GM23338 (cell line): ENCODE data around the gene RINL. TPM values are rescaled to one million over a fixed set of nuclear protein-coding genes. Genes with fewer than 3 reads are reported as not detected.
"Not testable (repeated sequence)": the region's sequence is repeated elsewhere in the genome, so short reads cannot be mapped to it uniquely, and the experiment has no call there.

Experiments used
- ATAC-seq: fragments of 200-7000 bp; cut with Tn5 transposase; 3 replicates; pipeline ENCODE4 v1.9.1; 2020
- DNase-seq: peaks from one replicate; pipeline ENCODE4 v3.0.0-alpha.2; 2015; ENCODE audit warnings: low spot score
- H2AFZ ChIP-seq: fragments of 200-600 bp; sonication (generic); 2 replicates; pipeline ENCODE4 v1.8.0; 2016; ENCODE audit warnings: antibody characterized with exemption, mild to moderate bottlenecking, moderate library complexity
- H3F3A ChIP-seq: fragments of 200-600 bp; sonication (generic); replicated peaks from 2 replicates; pipeline ENCODE4 v1.8.0; 2017; ENCODE audit warnings: antibody characterized with exemption, mixed run types, low read depth
- H3K27ac ChIP-seq: fragments of 200-600 bp; sonication (generic); 2 replicates; pipeline ENCODE4 v1.6.1; 2016; ENCODE audit warnings: low read depth
- H3K27me3 ChIP-seq: fragments of 200-600 bp; sonication (generic); 2 replicates; pipeline ENCODE4 v1.8.0; 2016; ENCODE audit warnings: mild to moderate bottlenecking, mixed run types, moderate library complexity; ENCODE audit not compliant: insufficient read depth
- H3K36me3 ChIP-seq: fragments of 200-600 bp; sonication (generic); 2 replicates; pipeline ENCODE4 v1.8.0; 2016; ENCODE audit warnings: mild to moderate bottlenecking; ENCODE audit not compliant: insufficient read depth
- H3K4me1 ChIP-seq: fragments of 200-600 bp; sonication (generic); 2 replicates; pipeline ENCODE4 v1.8.0; 2016; ENCODE audit warnings: mild to moderate bottlenecking, moderate library complexity; ENCODE audit not compliant: insufficient read depth
- H3K4me2 ChIP-seq: fragments of 200-600 bp; sonication (generic); 2 replicates; pipeline ENCODE4 v1.7.1; 2017; ENCODE audit warnings: mixed run types
- H3K4me3 ChIP-seq: fragments of 200-600 bp; sonication (generic); 2 replicates; pipeline ENCODE4 v1.6.1; 2016; ENCODE audit warnings: mixed run types
- H3K79me2 ChIP-seq: fragments of 200-600 bp; sonication (generic); replicated peaks from 2 replicates; pipeline ENCODE4 v1.8.0; 2017; ENCODE audit warnings: mild to moderate bottlenecking; ENCODE audit not compliant: insufficient read depth
- H3K9me2 ChIP-seq: fragments of 200-600 bp; sonication (generic); 2 replicates; pipeline ENCODE4 v1.8.0; 2017; ENCODE audit not compliant: insufficient read depth
- H4K20me1 ChIP-seq: fragments of 200-600 bp; sonication (generic); replicated peaks from 2 replicates; pipeline ENCODE4 v1.8.0; 2017; ENCODE audit warnings: mild to moderate bottlenecking; ENCODE audit not compliant: insufficient read depth
- H3K27ac Mint-ChIP-seq: 2 replicates; pipeline ENCODE4 v1.8.0; 2020; ENCODE audit warnings: inconsistent platforms, mild to moderate bottlenecking, moderate library complexity, mixed read lengths
- H3K27me3 Mint-ChIP-seq: 3 replicates; pipeline ENCODE4 v1.8.0; 2022; ENCODE audit warnings: low read depth, mild to moderate bottlenecking, moderate library complexity, mixed read lengths, inconsistent platforms; ENCODE audit not compliant: insufficient read depth, poor library complexity
- H3K36me3 Mint-ChIP-seq: 3 replicates; pipeline ENCODE4 v1.8.0; 2021; ENCODE audit warnings: low read depth, mild to moderate bottlenecking, inconsistent platforms, moderate library complexity, mixed read lengths
- H3K4me1 Mint-ChIP-seq: 3 replicates; pipeline ENCODE4 v1.8.0; 2020; ENCODE audit warnings: mild to moderate bottlenecking, inconsistent platforms, mixed read lengths
- H3K4me3 Mint-ChIP-seq: 3 replicates; pipeline ENCODE4 v1.8.0; 2021; ENCODE audit warnings: moderate library complexity, mild to moderate bottlenecking, inconsistent platforms, mixed read lengths
- H3K9me3 Mint-ChIP-seq: 3 replicates; pipeline ENCODE4 v1.8.0; 2020; ENCODE audit warnings: moderate library complexity, mild to moderate bottlenecking, inconsistent platforms, mixed read lengths
- CTCF ChIP-seq, 2 experiments: fragments of 200-600 bp in 1 of 2; sonication (generic) in 1 of 2; conservative IDR thresholded peaks; 2 replicates each; pipeline versions ENCODE4 v1.5.1 to v1.6.1; 2016 to 2017; ENCODE audit warnings: antibody characterized with exemption in 2 of 2, low read depth in 2 of 2, mild to moderate bottlenecking in 2 of 2, moderate library complexity in 1 of 2
- ETS1 ChIP-seq: IDR thresholded peaks from 2 replicates; pipeline ENCODE4 v1.6.1; 2016; ENCODE audit warnings: antibody characterized with exemption
- EZH2 ChIP-seq: fragments of 200-600 bp; sonication (generic); IDR thresholded peaks from one replicate; pipeline ENCODE4 v1.8.0; 2017; ENCODE audit warnings: antibody characterized with exemption, mild to moderate bottlenecking, low read depth; ENCODE audit not compliant: unreplicated experiment
- EZH2phosphoT487 ChIP-seq: fragments of 200-600 bp; sonication (generic); IDR thresholded peaks from one replicate; pipeline ENCODE4 v1.8.1; 2018; ENCODE audit warnings: antibody characterized with exemption; ENCODE audit not compliant: unreplicated experiment
- JUNB ChIP-seq: IDR thresholded peaks from one replicate; pipeline ENCODE4 v1.6.1; 2016; ENCODE audit warnings: antibody characterized with exemption; ENCODE audit not compliant: unreplicated experiment
- NANOG ChIP-seq: IDR thresholded peaks from 2 replicates; pipeline ENCODE4 v1.6.1; 2016; ENCODE audit warnings: antibody characterized with exemption, borderline replicate concordance
- POLR2AphosphoS5 ChIP-seq: IDR thresholded peaks from 2 replicates; pipeline ENCODE4 v1.6.1; 2016; ENCODE audit warnings: antibody characterized with exemption, low read depth
- REST ChIP-seq: IDR thresholded peaks from one replicate; pipeline ENCODE4 v1.6.1; 2018; ENCODE audit warnings: antibody characterized with exemption; ENCODE audit not compliant: unreplicated experiment
- STAT1 ChIP-seq: IDR thresholded peaks from one replicate; pipeline ENCODE4 v1.6.1; 2016; ENCODE audit warnings: antibody characterized with exemption; ENCODE audit not compliant: unreplicated experiment
- ZNF114 ChIP-seq: fragments of 250-450 bp; sonication (Bioruptor Pico); IDR thresholded peaks from 2 replicates; pipeline ENCODE4 v1.5.0; 2020; ENCODE audit warnings: mild to moderate bottlenecking, moderate library complexity
- polyA plus RNA-seq: library from polyadenylated mRNA; unstranded; fragments of >200 nt; fragmentation: Nextera tagmentation; extraction: Ambion mirVana; gene quantifications from 2 replicates; pipeline ENCODE4 v1.2.1, GENCODE V29; 2016
- total RNA-seq: library from RNA; depleted of rRNA; stranded (reverse); fragments of >200 nt; shearing (Covaris generic); gene quantifications from 2 replicates; pipeline ENCODE4 v1.2.3, GENCODE V29; 2014

Gene RINL
- total and polyA plus RNA-seq, 2 experiments from 2014 or later = 11.2 to 21.4 TPM

GRCh38 chr19:38861368-38861767 lies 16.7 kb downstream of the RINL start:
- H3K4me3 Mint-ChIP-seq = no peak overlapping the region
- Histone ChIP-seq H3K4me3 (no peak overlapping the region), H3K4me2 (no peak overlapping the region), H4K20me1 (no peaks in the 10 kb centered on the region), H3K27ac (no peak overlapping the region), H3K27me3 (no peaks in the 10 kb centered on the region), H3K9me2 (no peaks in the 10 kb centered on the region), H3K79me2 (no peaks in the 10 kb centered on the region), H3F3A (no peaks in the 10 kb centered on the region), H3K36me3 (no peaks in the 10 kb centered on the region), H2AFZ (no peak overlapping the region), H3K4me1 (no peaks in the 10 kb centered on the region)
- TF ChIP-seq EZH2phosphoT487 (no peak), JUNB (no peak), NANOG (no peak), STAT1 (no peak), CTCF (conservative IDR thresholded peaks at IDR 0.05; ENCODE audit: low read depth in 2 of 2) (no peak), ZNF114 (CRISPR knock-in tag) (no peak), ETS1 (no peak), POLR2AphosphoS5 (no peak), REST (no peak), EZH2 (no peak)
- H3K27me3 Mint-ChIP-seq = peaks cover 3% of the 10 kb centered on the region
- DNase-seq (no peak), ATAC-seq (no peak)
- H3K36me3 Mint-ChIP-seq = peaks cover 5% of the 10 kb centered on the region; the same call in 2 of the 3 replicates
- peaks cover 11% of the 10 kb centered on the region for H3K9me3 Mint-ChIP-seq
- no peak overlapping the region for H3K27ac Mint-ChIP-seq
- H3K4me1 Mint-ChIP-seq = peaks cover 3% of the 10 kb centered on the region; the same call in 2 of the 3 replicates

GRCh38 chr19:38859631-38860204 lies 18.4 kb downstream of the RINL start:
- H3K4me2 ChIP-seq, H2AFZ ChIP-seq, H4K20me1 ChIP-seq, H3K27me3 ChIP-seq, H3K9me2 ChIP-seq, ATAC-seq, H3F3A ChIP-seq, H3K4me3 Mint-ChIP-seq, H3K27me3 Mint-ChIP-seq, H3K4me1 Mint-ChIP-seq, H3K27ac Mint-ChIP-seq, H3K27ac ChIP-seq, DNase-seq, H3K36me3 ChIP-seq, H3K79me2 ChIP-seq, H3K4me3 ChIP-seq, H3K4me1 ChIP-seq, H3K36me3 Mint-ChIP-seq: not testable (repeated sequence)
- peaks cover 16% of the 10 kb centered on the region for H3K9me3 Mint-ChIP-seq
